Activated CD8-positive, alpha-beta memory T cell treated with anti-CD3 and anti-CD28 coated beads for 1 hour (primary cell): ENCODE results near the gene STARD5.

Source experiments
- DNase-seq, 2 donors: peaks; one replicate each; pipeline ENCODE4 v3.0.0-alpha.2; 2020; ENCODE audit warnings: low read depth in 1 of 2; ENCODE audit errors: extremely low read depth in 1 of 2

STARD5 gene

DNA sequence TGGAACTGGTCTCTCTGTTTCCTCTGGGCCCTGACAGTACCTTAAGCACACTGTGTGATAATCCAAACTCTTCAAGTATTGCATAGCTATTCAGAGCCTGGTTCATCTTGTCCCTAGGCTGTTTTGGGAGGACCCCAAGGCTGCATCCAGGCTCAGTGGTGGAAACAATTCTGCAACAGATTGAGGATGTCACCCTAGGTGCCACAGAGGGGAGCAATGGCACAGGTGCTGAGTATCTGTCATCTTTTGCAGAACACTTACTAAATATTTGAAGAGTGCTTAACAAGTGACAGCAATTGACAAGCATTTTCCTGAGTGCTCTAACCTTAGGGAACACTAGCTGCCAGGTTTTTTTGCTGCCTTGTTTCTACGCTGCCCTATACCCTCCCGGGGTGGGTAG is 27.8 kb downstream of the STARD5 start:
- DNase-seq, result no peak

DNA sequence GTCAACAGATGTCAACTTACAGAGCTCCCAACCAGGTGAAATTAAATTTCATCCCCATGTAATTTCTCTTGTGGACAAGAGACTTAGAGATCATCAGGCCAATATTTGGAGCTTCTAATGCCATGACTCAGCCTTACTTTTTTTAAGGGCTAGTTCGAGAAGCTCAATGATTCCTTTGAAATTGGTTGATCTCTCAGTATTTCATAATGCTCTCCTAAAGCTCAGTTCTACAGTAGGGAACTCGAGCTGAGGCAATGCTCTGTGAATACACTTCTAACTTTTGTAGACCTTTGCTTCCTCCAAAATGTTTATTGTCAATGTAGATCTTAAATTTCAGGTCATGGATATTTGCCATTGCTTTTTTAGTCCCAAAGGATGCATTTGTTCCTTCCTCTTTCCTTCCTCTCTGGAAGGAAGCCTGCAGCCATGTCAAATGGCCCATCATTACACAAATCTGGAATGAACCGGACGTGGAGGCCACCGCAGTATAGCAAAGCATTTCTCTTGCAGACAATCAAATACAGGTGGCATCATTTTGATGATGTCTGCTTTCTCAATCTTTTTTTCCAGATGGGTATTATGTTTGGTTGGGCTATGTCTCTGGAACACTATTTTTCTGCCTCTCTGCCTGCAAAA is 28.3 kb downstream of the STARD5 start:
- no peak for DNase-seq

DNA sequence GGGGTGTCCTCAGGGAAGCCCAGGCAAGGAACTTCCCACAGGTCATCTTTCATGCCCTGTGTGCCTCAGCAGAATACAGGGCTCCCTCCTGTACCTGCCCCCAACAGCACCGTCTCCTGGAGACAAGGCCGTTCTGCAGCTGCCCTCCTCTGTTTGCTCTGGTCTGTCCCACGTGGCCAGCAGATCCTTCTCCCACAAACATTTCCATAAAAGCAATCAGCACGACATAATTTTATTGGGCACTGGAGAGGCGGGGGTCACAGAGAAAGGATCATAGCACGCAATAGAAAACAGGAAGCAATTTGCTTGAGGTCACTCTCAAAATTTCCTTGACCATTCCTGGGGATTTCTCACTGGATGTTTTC is 29.4 kb downstream of the STARD5 start:
- DNase-seq, result no peak

DNA sequence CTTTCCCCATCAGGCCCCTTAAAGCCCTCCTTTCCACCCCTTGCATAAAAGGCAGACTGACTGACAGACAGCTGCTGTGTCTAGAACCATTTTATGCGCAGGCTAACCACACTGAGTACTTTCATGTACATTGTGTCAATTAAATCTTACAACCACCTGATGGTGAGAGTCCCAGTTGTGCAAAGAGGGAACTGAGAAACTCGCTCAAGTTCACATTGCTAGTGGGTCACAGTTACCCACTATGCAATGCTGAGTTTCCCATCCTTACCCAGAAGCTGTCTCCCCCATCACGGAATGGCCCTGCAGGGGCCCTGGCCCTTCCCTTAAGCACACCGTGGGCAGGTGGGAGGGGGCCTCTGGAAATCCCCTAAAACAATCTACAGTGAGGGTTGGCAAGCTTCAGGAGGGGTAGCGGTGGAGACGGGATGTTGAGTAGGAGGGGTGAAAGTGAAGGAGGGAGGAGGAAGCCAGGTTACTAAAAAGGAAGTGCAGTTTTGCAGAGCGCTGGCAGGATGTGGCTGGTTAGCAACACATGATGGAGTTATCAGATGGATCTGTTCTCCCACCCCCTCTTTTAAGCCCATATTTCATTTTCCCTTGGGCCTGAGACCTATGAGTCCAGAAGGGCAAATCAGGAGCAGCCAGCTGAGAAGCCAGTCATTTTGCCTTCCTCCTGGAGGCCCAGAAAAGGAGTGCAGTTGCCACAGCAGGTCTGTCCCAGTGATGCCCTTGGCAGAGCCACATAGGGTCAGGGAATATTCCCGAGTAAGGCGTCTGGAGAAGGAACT is 30.0 kb downstream of the STARD5 start:
- peak in 1 of 2 donors; percentile 24 for DNase-seq

DNA sequence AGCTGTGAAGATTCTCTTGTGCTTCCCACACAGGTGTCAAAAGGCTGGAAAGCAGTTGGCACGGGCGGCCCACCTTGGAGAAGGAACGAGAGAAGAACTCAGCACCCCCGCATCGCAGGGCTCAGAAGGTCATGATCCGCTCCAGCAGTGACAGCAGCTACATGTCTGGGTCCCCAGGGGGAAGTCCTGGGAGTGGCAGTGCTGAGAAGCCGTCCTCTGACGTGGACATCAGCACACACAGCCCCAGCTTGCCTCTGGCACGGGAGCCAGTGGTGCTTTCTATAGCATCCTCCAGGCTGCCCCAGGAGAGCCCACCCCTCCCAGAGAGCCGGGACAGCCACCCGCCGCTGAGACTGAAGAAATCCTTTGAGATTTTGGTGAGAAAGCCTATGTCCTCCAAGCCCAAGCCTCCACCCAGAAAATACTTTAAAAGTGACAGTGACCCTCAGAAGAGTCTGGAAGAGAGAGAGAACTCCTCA is 31.4 kb downstream of the STARD5 start:
- no peak for DNase-seq

DNA sequence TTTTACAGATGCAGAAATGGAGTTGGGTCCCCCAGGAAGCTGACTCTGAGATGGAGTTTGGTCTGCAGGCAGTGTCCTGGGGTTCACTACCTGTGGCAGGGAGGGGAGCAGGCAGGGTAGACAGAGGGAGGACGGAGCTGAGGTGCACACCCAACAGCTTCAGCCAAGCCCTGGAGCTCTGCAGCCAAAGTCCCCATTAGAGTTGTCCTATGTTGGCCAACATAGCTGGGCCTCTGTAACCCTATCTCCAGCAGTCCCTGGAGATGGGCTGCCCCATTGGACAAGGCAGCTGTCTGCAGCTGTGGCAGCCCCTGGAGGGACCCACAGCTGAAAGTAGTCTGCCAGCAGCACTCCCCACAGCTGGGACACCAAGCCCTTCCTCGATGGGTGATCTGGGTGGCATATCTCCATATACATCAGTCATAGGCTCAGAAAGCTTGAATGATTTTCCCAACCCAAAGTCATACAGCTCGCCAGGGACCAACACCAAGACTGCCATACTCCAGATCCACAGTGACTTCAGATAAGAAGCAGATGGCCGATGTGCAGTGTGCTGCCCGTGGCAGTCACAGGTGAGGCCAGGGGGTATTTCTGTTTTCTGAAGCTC is 31.9 kb downstream of the STARD5 start:
- DNase-seq, result no peak

DNA sequence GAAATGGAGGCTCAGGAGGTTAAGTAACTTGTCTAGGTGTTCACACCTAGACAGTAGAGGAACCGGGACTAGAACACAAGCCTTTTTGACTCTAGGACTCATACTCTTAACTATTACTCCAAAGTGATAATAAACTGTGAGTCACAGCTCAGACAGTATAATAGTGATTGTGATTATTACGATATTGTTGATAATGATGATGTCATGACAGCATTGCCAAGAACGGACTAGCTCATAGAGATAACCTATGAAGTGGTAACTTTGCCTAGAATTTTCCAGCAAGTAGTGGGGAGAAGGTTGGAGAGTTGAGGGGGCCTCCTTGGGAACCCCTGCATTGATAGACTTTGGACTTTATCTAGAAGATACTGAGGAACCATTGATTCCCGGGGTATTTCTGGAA is 34.0 kb downstream of the STARD5 start:
- no peak for DNase-seq

DNA sequence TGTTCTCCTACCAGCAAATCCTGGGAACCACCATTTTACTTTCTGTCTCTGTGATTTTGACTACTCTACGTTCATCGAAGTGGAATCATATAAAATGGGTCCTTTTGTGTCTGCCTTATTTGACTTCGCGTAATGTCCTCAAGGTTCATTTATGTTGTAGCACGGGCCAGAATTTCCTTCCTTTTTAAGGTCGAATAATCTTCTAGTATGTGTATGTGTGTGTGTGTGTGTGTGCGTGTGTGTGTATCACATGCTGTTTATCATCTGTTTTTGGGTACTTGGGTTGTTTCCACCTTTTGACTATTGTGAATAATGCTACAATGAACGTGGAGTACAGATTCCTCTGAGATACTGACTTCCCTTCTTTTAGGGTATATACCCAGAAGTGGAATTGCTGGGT is 35.3 kb downstream of the STARD5 start:
- DNase-seq, result no peak

DNA sequence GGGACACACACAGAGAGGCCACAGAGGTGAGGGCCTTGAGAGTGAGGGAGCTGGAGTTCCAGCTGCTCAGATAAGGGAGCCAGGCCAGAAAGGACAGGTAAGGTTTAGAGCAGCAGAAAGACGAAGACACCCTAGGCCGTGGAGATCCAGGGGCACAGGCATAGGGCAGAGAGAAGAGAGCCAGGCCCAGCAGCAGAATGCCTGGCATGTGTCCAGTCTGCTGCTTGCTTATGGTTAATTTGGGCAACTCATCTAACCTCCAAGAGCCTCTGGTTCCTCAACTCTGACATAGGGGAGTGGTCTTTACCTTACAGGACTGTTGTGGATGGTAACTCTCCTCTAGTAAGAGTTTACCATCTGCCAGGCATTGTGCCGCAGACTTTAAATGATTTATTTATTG is 35.9 kb downstream of the STARD5 start:
- no peak for DNase-seq

DNA sequence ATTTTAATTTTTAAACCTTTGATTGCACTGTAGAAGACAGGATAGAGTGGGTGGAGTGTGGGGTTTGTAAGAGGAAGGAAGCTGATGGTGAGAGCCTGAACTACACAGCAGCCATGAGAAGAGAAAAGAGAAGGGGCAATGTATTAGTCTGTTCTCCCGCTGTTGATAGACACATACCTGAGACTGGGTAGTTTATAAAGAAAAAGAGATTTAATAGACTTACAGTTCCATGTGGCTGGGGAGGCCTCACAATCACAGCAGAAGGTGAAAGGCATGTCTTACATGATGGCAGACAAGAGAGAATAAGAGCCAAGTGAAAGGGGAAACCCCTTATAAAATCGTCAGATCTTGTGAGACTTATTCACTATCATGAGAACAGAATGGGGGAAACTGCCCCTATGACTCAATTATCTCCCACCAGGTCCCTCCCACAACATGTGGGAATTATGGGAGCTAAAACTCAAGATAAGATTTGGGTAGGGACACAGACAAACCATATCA is 37.3 kb downstream of the STARD5 start:
- DNase-seq, result no peak

DNA sequence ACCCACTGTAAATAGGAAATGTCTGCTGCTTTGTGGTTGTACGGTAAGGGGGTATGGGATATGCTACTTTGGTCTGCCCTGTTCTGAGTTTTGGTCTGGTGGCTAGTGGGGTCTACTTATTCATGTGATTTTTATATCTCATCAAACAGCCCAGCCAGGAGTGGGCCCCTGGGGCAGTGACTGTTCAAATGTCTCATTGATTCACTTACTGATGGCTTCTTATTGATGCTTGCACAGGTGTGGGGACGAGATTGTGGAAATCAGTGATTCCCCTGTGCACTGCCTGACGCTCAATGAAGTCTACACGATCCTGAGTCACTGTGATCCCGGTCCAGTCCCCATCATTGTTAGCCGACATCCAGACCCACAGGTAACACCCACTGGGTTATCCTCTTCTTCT is 38.5 kb downstream of the STARD5 start:
- DNase-seq, result no peak

DNA sequence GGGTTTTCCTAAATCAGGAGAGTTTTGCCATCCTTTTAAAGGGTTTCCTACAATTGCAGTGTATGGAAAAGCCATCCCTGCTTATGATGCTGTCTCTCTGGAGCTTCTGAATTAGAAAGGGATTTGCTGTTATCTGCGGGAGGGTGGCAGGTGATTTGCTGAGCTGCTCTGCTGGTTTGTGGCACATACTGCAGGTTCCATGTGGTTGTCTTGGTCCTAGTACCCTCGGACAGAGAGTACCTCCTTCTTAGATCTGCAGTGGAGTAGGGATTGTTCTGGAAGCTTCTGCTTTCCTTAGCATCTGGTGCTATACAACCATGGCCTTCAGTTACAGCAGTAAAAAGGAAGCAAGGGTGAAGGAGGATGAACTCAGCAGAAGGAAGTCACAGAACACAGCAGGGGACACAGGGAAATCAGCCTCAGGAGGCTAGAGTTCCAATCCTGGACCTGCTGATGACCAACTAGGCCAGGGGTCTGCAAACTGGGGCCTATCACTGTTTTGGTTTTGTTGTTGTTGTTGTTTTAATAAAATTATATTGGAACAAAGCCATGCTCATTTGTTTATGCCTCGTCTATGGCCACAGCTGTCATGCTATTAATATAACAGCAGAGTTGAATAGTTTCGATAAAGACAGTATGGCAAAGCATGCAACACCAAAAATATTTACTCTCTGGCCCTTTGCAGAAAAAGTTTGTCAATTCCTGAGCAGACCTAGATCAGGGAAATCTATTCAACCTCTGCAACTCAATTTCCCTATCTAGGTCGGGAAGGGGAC is 39.5 kb downstream of the STARD5 start:
- DNase-seq, result no peak

DNA sequence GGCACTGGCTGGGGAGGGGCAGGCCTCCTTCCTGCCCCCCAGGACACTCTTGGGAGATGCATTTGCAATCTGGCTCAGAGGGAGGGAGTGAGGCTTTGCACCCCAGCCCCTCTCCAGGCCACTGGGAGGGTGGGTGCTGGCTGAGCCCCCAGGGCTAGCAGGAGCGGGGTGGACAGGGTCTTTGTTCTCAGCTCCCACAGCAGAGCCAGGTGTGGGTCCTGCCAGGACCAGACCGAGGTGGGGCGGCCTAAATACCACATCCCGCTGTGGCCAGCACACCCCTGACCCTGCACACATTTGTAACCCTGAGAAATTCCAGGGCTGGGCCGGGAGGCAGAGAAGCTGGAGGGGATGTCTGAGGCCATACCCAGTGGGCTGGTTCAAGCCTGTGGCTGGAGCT is 41.0 kb downstream of the STARD5 start:
- no peak for DNase-seq

DNA sequence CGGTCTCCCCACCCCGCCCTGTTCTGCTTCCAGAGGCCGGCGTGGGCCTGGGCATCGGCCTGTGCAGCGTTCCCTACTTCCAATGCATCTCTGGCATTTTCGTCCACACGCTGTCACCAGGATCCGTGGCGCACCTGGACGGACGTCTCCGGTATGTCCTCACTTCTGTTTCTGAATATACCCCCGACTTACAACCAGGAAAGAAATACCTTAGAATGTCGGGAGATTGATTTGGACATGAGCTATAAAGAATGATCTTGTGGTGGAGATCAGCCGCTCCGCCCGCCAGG is 41.4 kb downstream of the STARD5 start:
- DNase-seq, result no peak

DNA sequence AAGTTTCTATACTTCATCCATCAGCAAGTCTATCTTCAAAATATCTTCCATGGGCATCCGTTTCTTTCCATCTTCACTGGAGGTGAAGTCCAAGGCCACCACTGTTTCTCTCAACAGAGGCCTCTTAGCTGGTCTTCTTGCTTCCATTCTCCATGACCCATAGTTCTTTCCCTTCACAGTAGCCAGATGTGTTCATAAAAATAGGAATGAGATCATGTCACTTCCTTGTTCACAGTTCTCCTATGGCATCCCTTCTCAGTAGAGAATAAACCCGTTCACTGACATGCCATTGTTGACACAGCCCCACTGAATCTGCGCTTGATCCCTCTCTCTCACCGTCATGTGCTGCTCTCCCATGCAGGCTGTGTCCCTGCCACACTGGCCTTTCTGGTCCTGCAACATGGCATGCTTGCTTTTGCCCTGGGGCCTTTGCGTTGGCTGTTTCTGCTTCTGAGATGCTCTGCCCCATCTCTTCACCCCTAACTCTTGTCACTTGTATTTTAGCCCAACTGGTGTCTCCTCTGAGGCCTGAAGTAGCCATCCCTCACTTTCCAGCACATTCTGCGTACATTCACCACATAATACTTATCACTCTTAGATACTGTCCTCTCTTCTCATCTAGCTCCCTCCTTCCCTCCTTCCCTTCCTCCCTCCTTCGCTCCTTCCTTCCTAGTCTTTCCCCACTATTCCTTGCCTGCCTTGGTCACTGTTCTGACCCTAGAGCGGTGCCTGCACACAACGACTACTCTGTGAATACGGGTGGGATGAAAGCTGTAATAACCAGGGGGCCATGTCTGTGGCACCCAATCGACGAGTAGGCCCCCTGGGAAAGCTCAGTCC is 42.0 kb downstream of the STARD5 start:
- no peak for DNase-seq

DNA sequence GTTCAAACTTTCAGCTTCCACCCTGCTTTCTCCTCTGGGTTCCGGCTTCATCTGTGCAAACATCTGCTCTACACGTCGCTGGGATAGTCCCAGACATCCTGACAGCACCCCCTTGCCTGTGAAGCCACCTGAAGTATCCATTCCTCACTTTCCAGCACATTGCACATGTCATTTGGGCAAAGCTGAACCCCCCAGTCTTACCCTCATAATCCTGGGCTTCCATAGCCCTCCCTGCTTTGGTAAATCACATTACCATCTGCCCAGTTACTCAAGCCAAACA is 42.5 kb downstream of the STARD5 start:
- DNase-seq, result no peak

DNA sequence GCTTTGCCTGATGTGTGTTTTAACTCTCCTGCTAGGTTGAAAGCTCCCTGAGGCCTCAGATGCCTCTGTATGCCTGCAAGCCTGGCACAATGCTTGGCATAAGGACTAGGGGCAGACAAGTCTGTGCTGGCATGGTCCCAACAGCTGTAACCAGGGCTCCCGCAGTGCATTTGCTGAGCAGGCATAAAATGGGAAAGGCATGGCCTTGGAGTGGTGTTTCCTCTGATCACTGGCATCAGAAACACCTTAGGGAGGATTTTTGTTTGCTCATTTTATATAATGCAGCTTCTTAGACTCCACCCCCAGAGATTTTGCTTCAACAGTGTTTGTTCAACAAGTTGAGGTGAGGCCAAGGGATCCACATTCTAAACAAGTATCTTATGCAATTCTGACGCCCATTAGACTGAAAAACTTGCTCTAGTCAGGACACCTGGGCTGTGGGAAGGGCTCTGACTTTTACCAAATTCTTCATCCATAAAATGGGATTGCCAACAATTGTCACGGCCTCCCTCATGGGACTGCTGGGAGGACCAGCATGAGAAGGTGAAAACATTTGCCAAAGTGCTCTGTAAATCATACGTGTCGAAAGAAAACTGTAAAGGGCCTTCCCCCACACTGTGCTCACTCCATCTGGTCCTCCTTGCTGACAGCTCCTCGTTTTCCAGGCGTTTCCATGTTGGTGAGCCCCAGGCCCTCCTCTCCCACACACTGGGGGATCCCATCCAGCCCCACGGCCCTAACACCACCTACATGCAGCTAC is 43.1 kb downstream of the STARD5 start:
- no peak for DNase-seq

DNA sequence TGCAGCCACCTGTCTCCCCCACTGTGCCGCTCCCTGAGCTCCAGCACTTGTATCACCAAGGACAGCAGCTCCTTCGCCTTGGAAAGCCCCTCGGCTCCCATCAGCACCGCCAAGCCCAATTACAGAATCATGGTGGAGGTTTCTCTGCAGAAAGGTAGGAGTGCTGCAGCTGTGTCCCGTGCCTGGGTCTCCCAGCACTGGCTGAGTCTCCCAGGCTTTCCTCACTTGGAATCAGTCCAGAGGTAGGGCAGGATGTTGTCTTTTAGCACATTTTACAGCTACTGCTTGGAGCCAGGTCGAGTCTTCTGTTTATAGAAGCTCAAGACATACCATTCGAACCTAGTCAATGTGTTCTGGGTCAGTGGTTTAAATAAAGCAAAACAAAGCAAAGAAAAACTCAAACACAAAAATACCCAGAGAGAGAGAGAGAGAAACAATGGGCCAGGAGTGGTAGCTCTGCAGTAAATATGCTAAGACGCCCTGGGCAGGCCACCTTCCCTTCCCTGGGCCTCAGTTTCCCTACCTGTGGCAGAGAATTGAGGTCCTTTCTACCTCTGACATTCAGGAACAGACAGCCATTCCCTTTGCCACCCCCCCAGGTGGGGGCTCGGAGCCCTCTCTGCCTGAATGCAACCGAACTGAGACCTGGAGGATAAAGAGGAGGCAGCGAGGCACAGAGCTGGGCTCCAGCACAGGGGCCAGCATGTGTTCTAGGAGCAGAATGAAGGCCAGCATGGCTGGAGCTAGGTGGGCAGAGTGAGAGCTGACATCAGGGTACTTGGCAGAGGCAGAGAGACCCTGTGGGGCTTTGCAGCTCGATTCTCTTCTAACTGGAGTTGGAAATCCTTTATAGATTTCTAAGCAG is 44.1 kb downstream of the STARD5 start:
- no peak for DNase-seq
